Measurements from ENCODE around the gene TRMT44.
"Not testable (repeated sequence)": the region's sequence is repeated elsewhere in the genome, so short reads cannot be mapped to it uniquely, and the experiment has no call there.

TRMT44 gene

GRCh38 chr4:8507196-8507570 lies 66.6 kb downstream of the TRMT44 start:
- no peak for TF ChIP-seq GATA1 (IDR thresholded peaks at IDR 0.05; ENCODE audit: low read depth, low read length)
- TF ChIP-seq POLR2A (IDR thresholded peaks at IDR 0.05; ENCODE audit: low read length) = no peak
- DNase-seq = no peak

GRCh38 chr4:8507624-8508023 lies 67.0 kb downstream of the TRMT44 start:
- TF ChIP-seq GATA1 (IDR thresholded peaks at IDR 0.05; ENCODE audit: low read depth, low read length) (no peak), POLR2A (IDR thresholded peaks at IDR 0.05; ENCODE audit: low read length) (no peak)
- DNase-seq = no peak

GRCh38 chr4:8508266-8508665 lies 67.7 kb downstream of the TRMT44 start:
- DNase-seq = no peak
- no peak for TF ChIP-seq POLR2A (IDR thresholded peaks at IDR 0.05; ENCODE audit: low read length)
- no peak for TF ChIP-seq GATA1 (IDR thresholded peaks at IDR 0.05; ENCODE audit: low read depth, low read length)

GRCh38 chr4:8508740-8509139 lies 68.2 kb downstream of the TRMT44 start:
- TF ChIP-seq POLR2A (IDR thresholded peaks at IDR 0.05; ENCODE audit: low read length) (no peak), GATA1 (IDR thresholded peaks at IDR 0.05; ENCODE audit: low read depth, low read length) (no peak)
- DNase-seq = no peak

GRCh38 chr4:8509311-8509950 lies 68.9 kb downstream of the TRMT44 start:
- TF ChIP-seq GATA1 (IDR thresholded peaks at IDR 0.05; ENCODE audit: low read depth, low read length) (no peak), POLR2A (IDR thresholded peaks at IDR 0.05; ENCODE audit: low read length) (no peak)
- no peak for DNase-seq

DNA sequence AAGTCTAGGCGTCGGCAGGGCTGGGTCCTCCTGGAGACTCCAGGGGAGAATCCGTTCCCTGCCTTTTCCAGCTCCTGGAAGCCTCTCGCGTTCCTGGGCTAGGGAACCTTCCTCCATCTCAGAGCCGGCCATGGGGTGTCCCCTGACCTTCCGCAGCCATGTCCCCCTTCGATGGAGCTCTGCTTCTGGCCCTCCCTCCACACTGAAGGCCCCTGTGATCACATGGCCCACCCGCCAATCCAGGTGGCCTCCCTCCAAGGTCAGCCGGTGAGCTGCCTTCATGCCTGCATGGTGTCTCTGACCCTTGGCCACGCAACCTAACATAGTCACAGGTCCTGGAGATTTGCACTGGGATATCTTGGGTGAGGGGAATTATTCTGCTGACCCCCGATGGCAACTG lies 69.6 kb downstream of the TRMT44 start:
- DNase-seq = no peak
- no peak for TF ChIP-seq GATA1 (IDR thresholded peaks at IDR 0.05; ENCODE audit: low read depth, low read length)
- no peak for TF ChIP-seq POLR2A (IDR thresholded peaks at IDR 0.05; ENCODE audit: low read length)

DNA sequence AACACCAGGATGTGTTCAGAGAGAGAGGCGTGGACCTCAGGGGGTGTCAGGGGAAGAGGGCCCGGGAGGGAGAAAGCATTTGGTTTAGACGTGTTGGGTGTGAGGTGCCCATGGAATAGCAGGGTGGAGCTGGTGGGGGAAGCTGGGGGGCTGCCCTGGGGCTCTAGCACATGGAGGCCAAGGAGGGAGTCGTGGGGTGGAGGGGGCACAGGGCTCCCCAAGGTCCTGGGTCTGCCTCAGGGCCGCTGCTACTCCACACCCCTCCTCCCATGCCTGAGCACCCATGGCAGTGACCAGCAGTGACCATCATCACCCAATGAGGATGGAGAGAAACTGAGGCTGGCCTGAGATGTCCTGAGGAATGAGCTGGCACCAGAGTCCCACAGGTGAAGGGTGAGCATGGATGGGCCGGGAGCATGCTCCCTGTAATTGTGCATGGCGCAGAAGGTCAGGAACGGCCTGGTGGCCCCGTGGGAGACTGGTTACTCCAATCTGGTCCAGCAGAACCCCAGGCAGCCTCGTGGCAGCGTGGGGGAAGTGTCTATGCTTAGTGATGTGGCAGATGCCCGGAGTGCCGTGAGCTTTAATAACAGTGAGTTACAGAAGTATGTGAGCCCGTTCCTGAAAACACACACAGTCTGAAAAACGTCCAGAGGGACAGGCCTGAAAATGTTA lies 70.2 kb downstream of the TRMT44 start:
- TF ChIP-seq GATA1 (IDR thresholded peaks at IDR 0.05; ENCODE audit: low read depth, low read length) (no peak), POLR2A (IDR thresholded peaks at IDR 0.05; ENCODE audit: low read length) (no peak)
- DNase-seq = no peak

DNA sequence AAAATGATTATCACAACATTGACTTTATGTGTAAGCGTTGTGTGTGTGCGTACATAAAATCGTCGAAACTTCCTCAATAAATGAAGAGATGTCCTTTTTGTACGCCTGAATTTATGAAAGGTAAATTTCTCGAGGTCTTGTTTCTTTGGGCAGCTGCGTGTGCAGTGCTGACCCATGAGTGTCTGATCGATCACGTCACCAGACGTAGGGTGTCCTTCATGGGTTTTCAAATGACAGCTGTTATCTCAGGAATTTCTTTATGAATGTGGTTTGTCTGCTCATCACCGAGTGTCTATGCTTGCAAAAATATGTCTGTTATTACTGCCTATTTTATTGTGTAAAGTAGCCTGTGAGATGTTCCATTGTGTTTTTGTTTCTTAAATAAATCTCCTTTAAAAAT lies 71.9 kb downstream of the TRMT44 start:
- TF ChIP-seq GATA1 (IDR thresholded peaks at IDR 0.05; ENCODE audit: low read depth, low read length) (no peak), POLR2A (IDR thresholded peaks at IDR 0.05; ENCODE audit: low read length) (no peak)
- no peak for DNase-seq

- DNase-seq = not testable (repeated sequence)
These were observed 72.5 kb downstream of the TRMT44 start for GRCh38 chr4:8513080-8513479.

- DNase-seq = no peak
- TF ChIP-seq POLR2A (IDR thresholded peaks at IDR 0.05; ENCODE audit: low read length) = no peak
- TF ChIP-seq GATA1 (IDR thresholded peaks at IDR 0.05; ENCODE audit: low read depth, low read length) = no peak
These were observed 73.4 kb downstream of the TRMT44 start for GRCh38 chr4:8513931-8514330.

GRCh38 chr4:8514391-8514790 lies 73.8 kb downstream of the TRMT44 start:
- no peak for TF ChIP-seq GATA1 (IDR thresholded peaks at IDR 0.05; ENCODE audit: low read depth, low read length)
- no peak for DNase-seq

DNA sequence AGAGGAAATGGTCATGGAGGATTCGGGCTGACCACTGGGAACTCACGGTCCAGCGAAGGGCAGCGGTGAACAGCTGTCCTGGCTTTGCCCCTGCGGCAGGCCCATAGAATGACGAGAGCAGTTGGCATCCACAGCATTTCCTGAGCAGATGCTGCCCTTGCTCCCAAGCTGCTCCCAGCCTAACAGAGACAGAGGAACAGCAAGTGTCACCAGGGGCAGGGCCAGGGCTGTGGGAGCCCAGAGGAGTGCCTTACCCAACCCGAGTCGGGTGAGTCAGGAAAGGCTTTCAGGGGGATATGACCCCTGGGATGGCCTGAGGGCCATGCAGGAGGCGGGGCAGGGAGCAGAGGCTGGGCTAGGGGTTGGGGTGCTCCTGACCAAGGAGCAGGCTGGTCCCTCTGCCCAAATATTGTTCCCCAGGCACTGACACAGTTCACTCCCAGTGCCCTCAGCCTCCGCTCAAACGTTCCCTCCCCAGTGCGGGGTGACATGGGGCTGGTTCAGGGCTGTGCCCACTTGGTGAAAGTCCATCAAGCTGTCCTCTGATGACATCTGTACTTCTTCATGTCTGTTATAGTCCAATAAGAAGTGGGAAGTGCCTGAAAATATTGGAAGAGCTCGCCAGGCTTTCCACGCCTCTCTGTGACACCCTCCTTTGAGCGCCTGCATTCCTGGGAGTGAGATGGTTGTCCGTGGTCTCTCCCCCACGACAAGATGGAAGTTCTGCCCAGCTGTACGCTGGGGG lies 74.9 kb downstream of the TRMT44 start:
- TF ChIP-seq GATA1 (IDR thresholded peaks at IDR 0.05; ENCODE audit: low read depth, low read length) = no peak
- no peak for TF ChIP-seq POLR2A (IDR thresholded peaks at IDR 0.05; ENCODE audit: low read length)
- DNase-seq = no peak

DNA sequence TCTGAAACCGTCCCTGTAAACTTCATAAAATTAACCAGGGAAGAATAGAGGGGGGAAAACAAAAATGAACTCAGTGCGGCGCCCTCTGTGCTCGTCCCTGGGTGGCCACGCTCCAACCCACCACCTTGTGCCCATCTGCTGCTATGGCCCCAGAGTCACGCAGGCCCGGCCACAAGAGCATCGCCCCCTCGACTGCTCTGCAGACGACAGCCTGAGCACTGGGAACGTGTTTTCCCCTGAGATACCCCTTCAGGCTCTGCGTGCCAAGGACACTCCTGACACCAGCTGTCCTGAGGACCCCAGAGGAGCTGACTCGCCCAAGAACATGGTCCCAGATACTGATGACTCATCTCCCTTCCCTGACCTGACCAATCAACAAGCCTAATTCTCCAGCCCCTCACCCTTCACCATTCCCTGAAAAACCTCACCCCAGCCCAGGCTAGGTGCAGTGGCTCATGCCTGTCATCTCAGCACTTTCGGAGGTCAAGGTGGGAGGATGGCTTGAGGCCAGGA lies 75.5 kb downstream of the TRMT44 start:
- no peak for TF ChIP-seq POLR2A (IDR thresholded peaks at IDR 0.05; ENCODE audit: low read length)
- TF ChIP-seq GATA1 (IDR thresholded peaks at IDR 0.05; ENCODE audit: low read depth, low read length) = no peak
- DNase-seq = no peak

- TF ChIP-seq GATA1 (IDR thresholded peaks at IDR 0.05; ENCODE audit: low read depth, low read length) (no peak), POLR2A (IDR thresholded peaks at IDR 0.05; ENCODE audit: low read length) (no peak)
These were observed 76.5 kb downstream of the TRMT44 start for GRCh38 chr4:8516996-8517550.

More at GRCh38 chr4:8516996-8517550, 76.5 kb downstream of the TRMT44 start:
- DNase-seq = no peak
